K562 (cell line): ENCODE measurements around the gene DUSP21. TPM values are rescaled to one million over a fixed set of nuclear protein-coding genes. Genes with fewer than 3 reads are reported as not detected.

Source experiments
- ATAC-seq: fragments of 200-7000 bp; cut with Tn5 transposase; 3 replicates; pipeline ENCODE4 v1.9.1; 2020; ENCODE audit warnings: moderate library complexity
- Bru-seq: library from RNA; stranded (reverse); fragments of 400-500 nt; gene quantifications from one replicate; lab custom pipeline; 2021; lab: Mats Ljungman, UMichigan
- BruChase-seq, 2 experiments: library from RNA; stranded (reverse); fragments of 400-500 nt; gene quantifications; one replicate each; lab custom pipeline; 2021; lab: Mats Ljungman, UMichigan
- BruUV-seq: library from RNA; stranded (reverse); fragments of 400-500 nt; replicated peaks from 2 replicates; lab custom pipeline; 2021; lab: Mats Ljungman, UMichigan
- CTCF ChIA-PET: fragments of 300-600 bp; formaldehyde crosslinking; extraction: SDS; loops from one replicate; lab custom pipeline; 2021; ENCODE audit warnings: low intra/inter-chr PET ratio; lab: Yijun Ruan, JAX
- POLR2A ChIA-PET: fragments of 300-600, 350-650 bp; sonication (Branson Sonifier 250); formaldehyde crosslinking; extraction: SDS; loops from one replicate; lab custom pipeline; 2021; ENCODE audit warnings: antibody characterized with exemption, inconsistent platforms; lab: Yijun Ruan, JAX
- DNase-seq, 4 experiments: peaks; one replicate each; pipeline versions ENCODE4 v3.0.0 to v3.0.0-alpha.2; 2011 to 2018; ENCODE audit warnings: low spot score in 3 of 4, mixed read lengths in 3 of 4; ENCODE audit errors: extremely low read depth in 1 of 4
- FAIRE-seq: peaks from 2 replicates; lab custom pipeline; 2011; peaks lifted over from hg19 to GRCh38; lab: Jason Lieb, UNC
- H2AFZ ChIP-seq: 2 replicates; pipeline ENCODE4 v1.6.0; 2011; ENCODE audit warnings: low read depth, low read length, control low read depth, inconsistent platforms
- H3K27ac ChIP-seq: fragments of 200-600 bp; 3 replicates; pipeline ENCODE4 v1.8.0; 2011; ENCODE audit warnings: low read depth, mild to moderate bottlenecking, control low read depth, inconsistent platforms, low read length, moderate library complexity, mixed read lengths; ENCODE audit errors: extremely low read depth
- H3K27me3 ChIP-seq, 2 experiments: fragments of 300-600 bp in 1 of 2; 2 replicates in 1 of 2; 3 replicates in 1 of 2; pipeline versions ENCODE4 v1.6.0 to v1.8.0; 2011; ENCODE audit warnings: inconsistent platforms in 2 of 2, low read length in 2 of 2, mild to moderate bottlenecking in 1 of 2, mixed read lengths in 1 of 2, moderate library complexity in 1 of 2; ENCODE audit not compliant: control insufficient read depth in 2 of 2, insufficient read depth in 2 of 2
- H3K36me3 ChIP-seq: fragments of 300-600 bp; 3 replicates; pipeline ENCODE4 v1.8.0; 2011; ENCODE audit warnings: mild to moderate bottlenecking, low read length, inconsistent platforms; ENCODE audit not compliant: control insufficient read depth, insufficient read depth
- H3K4me1 ChIP-seq, 2 experiments: fragments of 200-600 bp in 1 of 2; replicated peaks in 1 of 2; 2 replicates in 1 of 2; 3 replicates in 1 of 2; pipeline versions ENCODE4 v1.5.1 to v1.8.0; 2011; ENCODE audit warnings: inconsistent platforms in 2 of 2, low read length in 2 of 2, mild to moderate bottlenecking in 1 of 2, mixed read lengths in 1 of 2, moderate library complexity in 1 of 2; ENCODE audit not compliant: control insufficient read depth in 2 of 2, insufficient read depth in 2 of 2
- H3K4me2 ChIP-seq: 2 replicates; pipeline ENCODE4 v1.6.1; 2011; ENCODE audit warnings: low read length, control low read depth, inconsistent platforms, mixed read lengths; ENCODE audit not compliant: insufficient read depth
- H3K4me3 ChIP-seq: fragments of 200-600 bp; sonication (generic), shearing (Covaris generic); 2 replicates; pipeline ENCODE4 v1.5.1; 2016; ENCODE audit warnings: control low read depth, inconsistent platforms
- H3K79me2 ChIP-seq: fragments of 200-600 bp; 3 replicates; pipeline ENCODE4 v1.8.0; 2011; ENCODE audit warnings: low read length, inconsistent platforms; ENCODE audit not compliant: control insufficient read depth, insufficient read depth
- H3K9ac ChIP-seq, 2 experiments: 2 replicates each; pipeline versions ENCODE4 v1.6.0 to v1.6.1; 2011; ENCODE audit warnings: low read depth in 2 of 2, low read length in 2 of 2, control low read depth in 1 of 2, inconsistent platforms in 1 of 2, mild to moderate bottlenecking in 1 of 2, mixed read lengths in 1 of 2; ENCODE audit not compliant: insufficient read depth in 1 of 2
- H3K9me1 ChIP-seq: one replicate; pipeline ENCODE4 v1.6.0; 2011; ENCODE audit warnings: inconsistent platforms, mild to moderate bottlenecking, low read length, moderate library complexity; ENCODE audit not compliant: control insufficient read depth, insufficient read depth
- H3K9me3 ChIP-seq: replicated peaks from 2 replicates; pipeline ENCODE4 v1.5.1; 2011; ENCODE audit warnings: low read depth, low read length, inconsistent platforms; ENCODE audit not compliant: control insufficient read depth, insufficient read depth
- H4K20me1 ChIP-seq: replicated peaks from 2 replicates; pipeline ENCODE4 v1.6.1; 2011; ENCODE audit warnings: low read length, inconsistent platforms, mixed read lengths; ENCODE audit not compliant: control insufficient read depth, insufficient read depth
- ADNP ChIP-seq: fragments of 200-800 bp; sonication (Bioruptor generic); IDR thresholded peaks from 2 replicates; pipeline ENCODE4 v1.6.1; 2016; ENCODE audit warnings: missing genetic modification characterization, missing compliant biosample characterization
- BACH1 ChIP-seq: fragments of 200-800 bp; sonication (Bioruptor generic); IDR thresholded peaks from 2 replicates; pipeline ENCODE4 v1.6.1; 2016; ENCODE audit warnings: missing genetic modification characterization, missing compliant biosample characterization
- CSDE1 ChIP-seq, 2 experiments: fragments of 450-650 bp; IDR thresholded peaks; 2 replicates each; pipeline ENCODE4 v1.6.1; 2016; ENCODE audit warnings: mild to moderate bottlenecking in 1 of 2
- LCOR ChIP-seq: sonication (generic); formaldehyde crosslinking; IDR thresholded peaks from 2 replicates; pipeline ENCODE4 v1.8.0; 2022; ENCODE audit warnings: mild to moderate bottlenecking, missing genetic modification reagents
- MYC ChIP-seq, 2 experiments: fragments of 250-450 bp in 1 of 2; sonication (Bioruptor Pico) in 1 of 2; IDR thresholded peaks; 2 replicates each; pipeline versions ENCODE4 v1.5.1 to v1.6.1; 2012 to 2021; ENCODE audit warnings: low read depth in 2 of 2, borderline replicate concordance in 1 of 2, improper control_type of control experiment in 1 of 2, low read length in 1 of 2, mild to moderate bottlenecking in 1 of 2, moderate library complexity in 1 of 2
- NR4A1 ChIP-seq, 2 experiments: fragments of 250-450 bp in 1 of 2; fragments of 450-650 bp in 1 of 2; sonication (Bioruptor Pico) in 1 of 2; IDR thresholded peaks; 2 replicates each; pipeline versions ENCODE4 v1.4.0 to v1.6.1; 2016 to 2020; ENCODE audit warnings: mild to moderate bottlenecking in 2 of 2, missing compliant biosample characterization in 1 of 2, missing genetic modification characterization in 1 of 2, moderate library complexity in 1 of 2
- POLR2AphosphoS5 ChIP-seq: IDR thresholded peaks from 2 replicates; pipeline ENCODE4 v1.6.1; 2011; ENCODE audit warnings: mild to moderate bottlenecking, low read depth, low read length, moderate library complexity; ENCODE audit not compliant: control insufficient read depth, insufficient read depth
- RCOR1 ChIP-seq, 2 experiments: IDR thresholded peaks; 2 replicates each; pipeline ENCODE4 v1.6.1; 2012; ENCODE audit warnings: low read depth in 2 of 2, low read length in 2 of 2, borderline replicate concordance in 1 of 2, improper control_type of control experiment in 1 of 2
- TAF1 ChIP-seq: IDR thresholded peaks from 2 replicates; pipeline ENCODE4 v1.6.1; 2011; ENCODE audit warnings: mild to moderate bottlenecking, low read length, moderate library complexity; ENCODE audit not compliant: insufficient read depth, control insufficient read depth, severe bottlenecking; ENCODE audit errors: extremely low read depth
- TBP ChIP-seq: optimal IDR thresholded peaks from 2 replicates; pipeline ENCODE3; 2011; ENCODE audit warnings: low read depth, low read length, improper control_type of control experiment
- TFAP4 ChIP-seq: sonication (generic); formaldehyde crosslinking; IDR thresholded peaks from 2 replicates; pipeline ENCODE4 v1.8.0; 2022; ENCODE audit warnings: missing genetic modification reagents, mild to moderate bottlenecking, moderate library complexity, borderline replicate concordance
- YBX1 ChIP-seq: fragments of 450-650 bp; IDR thresholded peaks from 2 replicates; pipeline ENCODE4 v1.7.1; 2016; ENCODE audit warnings: mild to moderate bottlenecking
- YY1 ChIP-seq, 3 experiments: IDR thresholded peaks; 2 replicates each; pipeline ENCODE4 v1.6.1; 2011; ENCODE audit warnings: low read length in 2 of 3, mild to moderate bottlenecking in 2 of 3, moderate library complexity in 2 of 3, borderline replicate concordance in 1 of 3, control low read depth in 1 of 3, low read depth in 1 of 3; ENCODE audit not compliant: insufficient read depth in 3 of 3, insufficient replicate concordance in 2 of 3, control insufficient read depth in 1 of 3, insufficient read length in 1 of 3; ENCODE audit errors: extremely low read depth in 1 of 3
- ZFP1 ChIP-seq: fragments of 450-650 bp; formaldehyde crosslinking; IDR thresholded peaks from 2 replicates; pipeline ENCODE4 v1.4.0; 2020; ENCODE audit warnings: mild to moderate bottlenecking, mixed read lengths
- ZKSCAN3 ChIP-seq: fragments of 250-450 bp; sonication (Bioruptor Pico); IDR thresholded peaks from 2 replicates; pipeline ENCODE4 v1.4.0; 2020
- ZNF785 ChIP-seq: fragments of 250-450 bp; sonication (Bioruptor Pico); IDR thresholded peaks from 2 replicates; pipeline ENCODE4 v1.4.0; 2020; ENCODE audit warnings: mild to moderate bottlenecking
- WGBS: fragments of 100-300 bp; shearing (Covaris generic); methylation state at CpG from one replicate; pipeline ENCODE4 v1.1.6; 2016; ENCODE audit warnings: low coverage, mixed read lengths; ENCODE audit not compliant: insufficient coverage; ENCODE audit errors: missing lambda C conversion rate; 5-methylcytosine and 5-hydroxymethylcytosine counted together
- in situ Hi-C: fragments of 300-500 bp; cut with MboI; formaldehyde crosslinking; loops from 4 replicates; pipeline ENCODE4 v1.15.0; 2018; ENCODE audit warnings: inconsistent platforms, mixed read lengths
- intact Hi-C: fragments of 100-400 bp; cut with micrococcal nuclease; formaldehyde crosslinking; loops from 2 replicates; pipeline ENCODE4 v1.14.2; 2022
- long read RNA-seq, 3 experiments: library from polyadenylated mRNA in 2 of 3; library from RNA in 1 of 3; unstranded in 2 of 3; stranded (forward) in 1 of 3; transcript quantifications; one replicate each; pipeline ENCODE4 v2.0.0, GENCODE V29; 2019 to 2022
- polyA minus RNA-seq, 3 experiments: library from RNA; depleted of rRNA, polyadenylated mRNA; stranded (reverse); fragments of >200 nt; gene quantifications; 2 replicates each; pipeline ENCODE4 v1.2.3, GENCODE V29; 2011
- polyA plus RNA-seq, 8 experiments: library from polyadenylated mRNA; depleted of rRNA in 4 of 8; stranded (reverse) in 5 of 8; unstranded in 3 of 8; fragments of >200 nt; fragmentation: Nextera tagmentation in 2 of 8; fragmentation: Illumina TruSeq in 1 of 8; extraction: Ambion mirVana in 2 of 8; extraction: Trizol in 1 of 8; gene quantifications; 2 replicates each; pipeline versions ENCODE4 v1.2.1 to v1.2.3, GENCODE V29; 2011 to 2014; ENCODE audit warnings: inconsistent platforms in 1 of 8, missing spikeins in 1 of 8
- total RNA-seq, 7 experiments: library from RNA; depleted of rRNA in 6 of 7; stranded (reverse); fragments of >200 nt in 6 of 7; fragmentation: Illumina TruSeq in 2 of 7; extraction: Trizol in 2 of 7; gene quantifications; 2 replicates each; pipeline versions ENCODE4 v1.2.1 to v1.2.3, GENCODE V29; 2011 to 2021; ENCODE audit warnings: low replicate concordance in 1 of 7

Gene DUSP21
- 1.2 TPM in 1 of 2 replicates, not detected in the other for total RNA-seq (2011; cell fraction: chromatin; rRNA removed; ENCODE audit: low replicate concordance)
- total RNA-seq (2011; cell fraction: nucleolus; rRNA removed): 0.53 and 1.3 TPM in 2 replicates
- 0.99 and 1.1 TPM in 2 replicates for total RNA-seq (2011; cell fraction: nucleoplasm; rRNA removed)
- total RNA-seq (2014; rRNA removed) (0.14 and 0.73 TPM in 2 replicates), total RNA-seq (2014; rRNA removed; fragmentation: Illumina TruSeq; extraction: Trizol) (0.93 and 1.2 TPM in 2 replicates), total RNA-seq (2015; rRNA removed; fragmentation: Illumina TruSeq; extraction: Trizol) (0.45 and 0.51 TPM in 2 replicates), total RNA-seq (2021) (0.85 and 1.3 TPM in 2 replicates), polyA plus RNA-seq (2011; rRNA removed) (0.73 and 1.1 TPM in 2 replicates), polyA plus RNA-seq (2014; fragmentation: Illumina TruSeq; extraction: Trizol) (1.8 and 2.4 TPM in 2 replicates), polyA plus RNA-seq (2014; fragmentation: Nextera tagmentation; extraction: Ambion mirVana) (1 to 10 TPM; 2.0 to 2.5 TPM), polyA plus RNA-seq (2014; rRNA removed) (1.5 and 3.0 TPM in 2 replicates), polyA minus RNA-seq (2011; rRNA and poly(A)+ RNA removed) (1.5 and 1.7 TPM in 2 replicates), Bru-seq, nascent RNA (percentile 43 among the genes with signal in this experiment), BruChase-seq, experiment 1, labeled RNA remaining after a 2-hour chase (not detected), BruChase-seq, experiment 2, labeled RNA remaining after a 6-hour chase (percentile 47 among the genes with signal in this experiment)
- polyA plus RNA-seq (2011; cell fraction: cytosol; rRNA removed): 1.9 and 2.5 TPM in 2 replicates
- 0.94 and 2.5 TPM in 2 replicates for polyA plus RNA-seq (2011; cell fraction: nucleus; rRNA removed)
- polyA plus RNA-seq (2012): 1.4 and 2.3 TPM in 2 replicates
- not detected in 2 replicates for polyA minus RNA-seq (2011; cell fraction: cytosol; rRNA and poly(A)+ RNA removed)
- 0.33 and 0.94 TPM in 2 replicates for polyA minus RNA-seq (2011; cell fraction: nucleus; rRNA and poly(A)+ RNA removed)
- long read RNA-seq, experiment 1, partial matches to known transcripts: 0 of 2 reads
- long read RNA-seq, experiment 1, other reads (novel, unspliced or antisense): 0 of 2 reads
- long read RNA-seq, experiment 2, partial matches to known transcripts: 0 of 2 reads
- long read RNA-seq, experiment 2, other reads (novel, unspliced or antisense): 0 of 2 reads
- long read RNA-seq, experiment 3: 0 reads

DNA sequence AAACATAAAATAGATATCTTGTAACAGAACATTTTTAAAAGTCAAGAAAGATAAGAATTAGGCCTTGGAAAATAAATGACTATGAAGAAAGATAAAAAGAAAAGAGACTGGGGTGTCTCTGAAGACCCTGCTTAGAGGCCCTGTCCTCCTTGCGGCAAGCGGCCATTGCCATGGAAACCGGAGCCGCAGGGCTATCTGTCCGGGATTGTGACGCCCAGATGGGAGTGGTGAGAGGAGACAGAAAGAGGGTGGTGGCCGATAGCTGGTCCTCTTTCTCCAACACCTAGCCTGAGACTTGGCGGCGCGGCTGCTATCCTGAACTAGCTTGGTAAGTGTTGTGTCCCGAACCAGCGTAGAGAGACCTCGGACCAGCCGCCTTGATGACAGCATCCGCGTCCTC is at the start of gene DUSP21:
DUSP21 (plus strand) TSS at position 269 of the 400 bp plus-strand sequence; CDS start at position 381, 112 bp downstream.
- peak; percentile 95 for ATAC-seq
- Histone ChIP-seq H3K79me2 (peaks cover 5% of the 10 kb centered on the region; the same call in 2 of the 3 replicates), H4K20me1 (no peaks in the 10 kb centered on the region), H3K9me1 (no peaks in the 10 kb centered on the region), H3K36me3 (no peaks in the 10 kb centered on the region), H2AFZ (peak within 1 kb of the TSS; percentile 88), H3K4me2 (peak within 1 kb of the TSS; percentile 86), H3K4me1 (peaks cover 8 to 14% of the 10 kb centered on the region in 2 experiments; a peak in 4 of 5 replicates), H3K9me3 (no peaks in the 10 kb centered on the region), H3K27ac (peak within 1 kb of the TSS; percentile 89), H3K9ac (peak within 1 kb of the TSS; percentile 29 to 69; a peak in 3 of 4 replicates), H3K27me3 (no peaks in the 10 kb centered on the region), H3K4me3 (no peak within 1 kb of the TSS)
- DNase-seq: peak; percentile 66 to 85 (median 74)
- FAIRE-seq: peak; percentile 90
- no TSS peak for BruUV-seq
- ChIA-PET POLR2A (interaction anchor here (0.6 to 1.3 kb wide), 4 partner anchors 10 to 87 kb away, joined by 3 to 11 read pairs (median 3); partner anchors contain the start of gene KDM6A), CTCF (no interaction called here)
- 14% methylated on average over 16 of the region's 16 CpGs for WGBS
- intact Hi-C loops: no loop called here
- in situ Hi-C loops: no loop called here
- TF ChIP-seq NR4A1 (CRISPR knock-in tag; IDR thresholded peaks at IDR 0.05): no peak
- TF ChIP-seq NR4A1 (tag; IDR thresholded peaks at IDR 0.05): no peak
- TF ChIP-seq YBX1: no peak
- TF ChIP-seq YY1 (IDR thresholded peaks at IDR 0.05; ENCODE audit: borderline replicate concordance in 1 of 3, control insufficient read depth in 1 of 3, extremely low read depth in 1 of 3, insufficient read depth in 3 of 3, insufficient read length in 1 of 3, insufficient replicate concordance in 2 of 3, low read depth in 1 of 3, low read length in 2 of 3): peak in 1 of 3 experiments; percentile 43
- TF ChIP-seq MYC (IDR thresholded peaks at IDR 0.05; ENCODE audit: low read depth, low read length): peak; percentile 25; the same call in 1 of the 2 replicates
- no peak for TF ChIP-seq MYC (CRISPR knock-in tag; IDR thresholded peaks at IDR 0.05; ENCODE audit: borderline replicate concordance, low read depth)
- TF ChIP-seq BACH1 (tag): no peak
- TF ChIP-seq POLR2AphosphoS5: no peak
- no peak for TF ChIP-seq LCOR (CRISPR knock-in tag)
- TF ChIP-seq TBP: peak; percentile 29
- TF ChIP-seq RCOR1 (IDR thresholded peaks at IDR 0.05; ENCODE audit: borderline replicate concordance in 1 of 2, low read depth in 2 of 2, low read length in 2 of 2): peak in 1 of 2 experiments; percentile 70; a peak in 2 of 4 replicates
- no peak; the same call in 1 of the 2 replicates for TF ChIP-seq ADNP
- TF ChIP-seq CSDE1 (IDR thresholded peaks at IDR 0.05): peak in 1 of 2 experiments; percentile 31; a peak in 1 of 4 replicates
- no peak for TF ChIP-seq ZFP1 (CRISPR knock-in tag)
- TF ChIP-seq TFAP4 (CRISPR knock-in tag): peak; percentile 28; the same call in 1 of the 2 replicates
- no peak for TF ChIP-seq TAF1
- no peak for TF ChIP-seq ZKSCAN3 (CRISPR knock-in tag)
- no peak for TF ChIP-seq ZNF785 (CRISPR knock-in tag)
